HEK293 (cell line): ENCODE measurements around the gene ATP10A.

Experiments
- CTCF ChIA-PET: fragments of 350-600 bp; formaldehyde crosslinking; extraction: SDS; loops from one replicate; lab custom pipeline; 2021; ENCODE audit warnings: antibody characterized with exemption; lab: Yijun Ruan, JAX
- POLR2A ChIA-PET: fragments of 300-600 bp; formaldehyde crosslinking; extraction: SDS; loops from one replicate; lab custom pipeline; 2020; ENCODE audit warnings: antibody characterized with exemption, inconsistent platforms; lab: Yijun Ruan, JAX
- H3K27ac ChIP-seq: fragments of 200-500 bp; sonication (Bioruptor generic); 2 replicates; pipeline ENCODE4 v1.5.1; 2014; ENCODE audit warnings: low read depth, low read length, control low read depth, inconsistent platforms; ENCODE audit errors: extremely low read depth
- H3K36me3 ChIP-seq, 2 experiments: fragments of 200-500 bp in 1 of 2; sonication (Bioruptor generic) in 1 of 2; 1 replicate in 1 of 2; 2 replicates in 1 of 2; pipeline ENCODE4 v1.5.1; 2014 to 2017; ENCODE audit warnings: inconsistent platforms in 2 of 2, low read length in 2 of 2; ENCODE audit not compliant: control insufficient read depth in 2 of 2, insufficient read depth in 1 of 2
- H3K4me1 ChIP-seq: fragments of 200-500 bp; sonication (Bioruptor generic); 2 replicates; pipeline ENCODE4 v1.5.1; 2014; ENCODE audit warnings: mild to moderate bottlenecking, low read length, inconsistent platforms; ENCODE audit not compliant: control insufficient read depth, insufficient read depth
- H3K4me3 ChIP-seq: 2 replicates; pipeline ENCODE4 v1.5.1; 2011; ENCODE audit warnings: low read depth, mild to moderate bottlenecking, control low read depth, low read length, moderate library complexity
- H3K9me3 ChIP-seq: fragments of 200-500 bp; sonication (Bioruptor generic); 2 replicates; pipeline ENCODE4 v1.5.1; 2014; ENCODE audit warnings: low read depth, low read length, inconsistent platforms; ENCODE audit not compliant: control insufficient read depth, insufficient read depth
- HOXC10 ChIP-seq: sonication (generic); formaldehyde crosslinking; IDR thresholded peaks from 2 replicates; pipeline ENCODE4 v1.8.1; 2023; ENCODE audit warnings: mild to moderate bottlenecking, missing genetic modification reagents
- KLF16 ChIP-seq: fragments of 450-650 bp; formaldehyde crosslinking; IDR thresholded peaks from 2 replicates; pipeline ENCODE4 v1.5.1; 2017; ENCODE audit warnings: missing biosample characterization, missing genetic modification characterization
- MYNN ChIP-seq: fragments of 450-650 bp; formaldehyde crosslinking; IDR thresholded peaks from 2 replicates; pipeline ENCODE4 v1.5.1; 2016; ENCODE audit warnings: missing biosample characterization, missing genetic modification characterization, borderline replicate concordance
- OSR2 ChIP-seq: fragments of 450-650 bp; formaldehyde crosslinking; IDR thresholded peaks from 2 replicates; pipeline ENCODE4 v1.5.1; 2016; ENCODE audit warnings: missing biosample characterization, missing genetic modification characterization
- SCRT1 ChIP-seq: fragments of 450-650 bp; formaldehyde crosslinking; IDR thresholded peaks from 2 replicates; pipeline ENCODE4 v1.5.1; 2016; ENCODE audit warnings: missing biosample characterization, missing genetic modification characterization, borderline replicate concordance
- SP2 ChIP-seq: fragments of 450-650 bp; formaldehyde crosslinking; IDR thresholded peaks from 2 replicates; pipeline ENCODE4 v1.5.1; 2016; ENCODE audit warnings: missing biosample characterization, missing genetic modification characterization
- ZBTB48 ChIP-seq: fragments of 450-650 bp; formaldehyde crosslinking; IDR thresholded peaks from 2 replicates; pipeline ENCODE4 v1.5.1; 2016; ENCODE audit warnings: missing biosample characterization, missing genetic modification characterization
- ZFHX2 ChIP-seq: fragments of 450-650 bp; formaldehyde crosslinking; conservative IDR thresholded peaks from 2 replicates; pipeline ENCODE4 v1.5.1; 2016; ENCODE audit warnings: missing biosample characterization, missing genetic modification characterization
- ZNF10 ChIP-seq: fragments of 450-650 bp; formaldehyde crosslinking; IDR thresholded peaks from 2 replicates; pipeline ENCODE4 v1.5.1; 2017; ENCODE audit warnings: missing biosample characterization, missing genetic modification characterization
- ZNF311 ChIP-seq: fragments of 450-650 bp; formaldehyde crosslinking; IDR thresholded peaks from 2 replicates; pipeline ENCODE4 v1.5.1; 2017; ENCODE audit warnings: missing biosample characterization, missing genetic modification characterization, borderline replicate concordance
- ZNF37A ChIP-seq: fragments of 450-650 bp; IDR thresholded peaks from 2 replicates; pipeline ENCODE4 v1.5.1; 2018; ENCODE audit warnings: missing biosample characterization, missing genetic modification characterization
- ZNF473 ChIP-seq: fragments of 450-650 bp; formaldehyde crosslinking; IDR thresholded peaks from 2 replicates; pipeline ENCODE4 v1.5.1; 2017; ENCODE audit warnings: missing biosample characterization, missing genetic modification characterization
- ZNF549 ChIP-seq: fragments of 450-650 bp; IDR thresholded peaks from 2 replicates; pipeline ENCODE4 v1.5.1; 2018; ENCODE audit warnings: missing biosample characterization, missing genetic modification characterization, mild to moderate bottlenecking, inconsistent platforms, moderate library complexity
- ZNF560 ChIP-seq: fragments of 450-650 bp; formaldehyde crosslinking; IDR thresholded peaks from 2 replicates; pipeline ENCODE4 v1.5.1; 2017; ENCODE audit warnings: missing biosample characterization, missing genetic modification characterization, borderline replicate concordance
- ZNF561 ChIP-seq: fragments of 450-650 bp; IDR thresholded peaks from 2 replicates; pipeline ENCODE4 v1.5.1; 2018; ENCODE audit warnings: missing biosample characterization, missing genetic modification characterization, borderline replicate concordance
- ZNF623 ChIP-seq: fragments of 450-650 bp; formaldehyde crosslinking; IDR thresholded peaks from 2 replicates; pipeline ENCODE4 v1.5.1; 2016; ENCODE audit warnings: missing biosample characterization, missing genetic modification characterization
- ZNF626 ChIP-seq: fragments of 450-650 bp; sonication (Bioruptor Pico); formaldehyde crosslinking; IDR thresholded peaks from 2 replicates; pipeline ENCODE4 v1.5.1; 2018; ENCODE audit warnings: missing biosample characterization, missing genetic modification characterization, inconsistent platforms
- ZNF664 ChIP-seq: fragments of 450-650 bp; formaldehyde crosslinking; IDR thresholded peaks from 2 replicates; pipeline ENCODE4 v1.5.1; 2016; ENCODE audit warnings: missing biosample characterization, missing genetic modification characterization
- ZSCAN5A ChIP-seq: fragments of 450-650 bp; formaldehyde crosslinking; IDR thresholded peaks from 2 replicates; pipeline ENCODE4 v1.5.1; 2016; ENCODE audit warnings: missing biosample characterization, missing genetic modification characterization
- TF ChIP-seq, protein P1 (sequence below): fragments of 450-650 bp; formaldehyde crosslinking; IDR thresholded peaks from 2 replicates; pipeline ENCODE4 v1.5.1; 2016; ENCODE audit warnings: missing biosample characterization, missing genetic modification characterization, borderline replicate concordance
- TF ChIP-seq, protein P2 (sequence below): fragments of 450-650 bp; formaldehyde crosslinking; IDR thresholded peaks from 2 replicates; pipeline ENCODE4 v1.5.1; 2016; ENCODE audit warnings: missing biosample characterization, missing genetic modification characterization, borderline replicate concordance
- TF ChIP-seq, protein P3 (sequence below): fragments of 450-650 bp; formaldehyde crosslinking; optimal IDR thresholded peaks from 2 replicates; pipeline ENCODE3; 2016; ENCODE audit warnings: missing biosample characterization, mild to moderate bottlenecking, missing genetic modification characterization

Gene ATP10A

GRCh38 chr15:25792128-25792527 lies 71.0 kb downstream of the ATP10A start (continued):
- TF ChIP-seq ZNF10 (no peak), ZNF473 (tag by site-specific recombination) (no peak), SCRT1 (tag by site-specific recombination) (no peak), ZFHX2 (no peak), ZNF561 (tag by site-specific recombination) (no peak)

GRCh38 chr15:25790000-25790660 lies 73.0 kb downstream of the ATP10A start:
- CTCF ChIA-PET: no interaction called here
- Histone ChIP-seq H3K4me1 (no peaks in the 10 kb centered on the region), H3K9me3 (no peaks in the 10 kb centered on the region), H3K27ac (no peak overlapping the region), H3K36me3 (no peaks in the 10 kb centered on the region), H3K4me3 (no peak overlapping the region)
- no peak for TF ChIP-seq KLF16 (tag by site-specific recombination)
- TF ChIP-seq, protein P1, sequence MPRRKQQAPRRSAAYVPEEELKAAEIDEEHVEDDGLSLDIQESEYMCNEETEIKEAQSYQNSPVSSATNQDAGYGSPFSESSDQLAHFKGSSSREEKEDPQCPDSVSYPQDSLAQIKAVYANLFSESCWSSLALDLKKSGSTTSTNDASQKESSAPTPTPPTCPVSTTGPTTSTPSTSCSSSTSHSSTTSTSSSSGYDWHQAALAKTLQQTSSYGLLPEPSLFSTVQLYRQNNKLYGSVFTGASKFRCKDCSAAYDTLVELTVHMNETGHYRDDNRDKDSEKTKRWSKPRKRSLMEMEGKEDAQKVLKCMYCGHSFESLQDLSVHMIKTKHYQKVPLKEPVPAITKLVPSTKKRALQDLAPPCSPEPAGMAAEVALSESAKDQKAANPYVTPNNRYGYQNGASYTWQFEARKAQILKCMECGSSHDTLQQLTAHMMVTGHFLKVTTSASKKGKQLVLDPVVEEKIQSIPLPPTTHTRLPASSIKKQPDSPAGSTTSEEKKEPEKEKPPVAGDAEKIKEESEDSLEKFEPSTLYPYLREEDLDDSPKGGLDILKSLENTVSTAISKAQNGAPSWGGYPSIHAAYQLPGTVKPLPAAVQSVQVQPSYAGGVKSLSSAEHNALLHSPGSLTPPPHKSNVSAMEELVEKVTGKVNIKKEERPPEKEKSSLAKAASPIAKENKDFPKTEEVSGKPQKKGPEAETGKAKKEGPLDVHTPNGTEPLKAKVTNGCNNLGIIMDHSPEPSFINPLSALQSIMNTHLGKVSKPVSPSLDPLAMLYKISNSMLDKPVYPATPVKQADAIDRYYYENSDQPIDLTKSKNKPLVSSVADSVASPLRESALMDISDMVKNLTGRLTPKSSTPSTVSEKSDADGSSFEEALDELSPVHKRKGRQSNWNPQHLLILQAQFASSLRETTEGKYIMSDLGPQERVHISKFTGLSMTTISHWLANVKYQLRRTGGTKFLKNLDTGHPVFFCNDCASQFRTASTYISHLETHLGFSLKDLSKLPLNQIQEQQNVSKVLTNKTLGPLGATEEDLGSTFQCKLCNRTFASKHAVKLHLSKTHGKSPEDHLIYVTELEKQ (tag by site-specific recombination): no peak
- TF ChIP-seq ZNF560 (tag by site-specific recombination): no peak
- TF ChIP-seq ZNF549 (tag by site-specific recombination): no peak
- no peak for TF ChIP-seq ZSCAN5A (tag by site-specific recombination)
- no peak for TF ChIP-seq ZNF37A (tag by site-specific recombination)
- TF ChIP-seq ZBTB48 (tag by site-specific recombination): no peak
- POLR2A ChIA-PET: no interaction called here

DNA sequence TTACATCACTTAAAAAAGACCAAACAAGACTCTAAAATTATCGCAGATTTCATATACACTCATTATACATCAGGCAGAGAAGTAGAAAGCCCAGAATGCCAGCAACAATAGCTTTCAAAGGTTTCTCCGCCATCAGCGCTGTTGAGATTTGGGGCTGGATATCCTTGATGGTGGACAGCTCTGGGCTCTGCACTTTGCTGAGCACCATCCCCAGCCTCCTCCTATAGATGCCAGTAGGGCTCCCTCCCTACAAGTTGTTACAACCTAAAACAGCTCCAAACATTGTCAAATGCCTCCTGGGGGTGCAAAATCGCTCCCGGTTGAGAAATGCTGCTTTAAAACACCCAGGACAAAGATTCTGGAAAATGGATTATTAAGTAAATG lies 73.5 kb downstream of the ATP10A start:
- H3K4me3 ChIP-seq: no peak overlapping the region
- H3K36me3 ChIP-seq: no peaks in the 10 kb centered on the region
- no peaks in the 10 kb centered on the region for H3K9me3 ChIP-seq
- TF ChIP-seq, protein P2, sequence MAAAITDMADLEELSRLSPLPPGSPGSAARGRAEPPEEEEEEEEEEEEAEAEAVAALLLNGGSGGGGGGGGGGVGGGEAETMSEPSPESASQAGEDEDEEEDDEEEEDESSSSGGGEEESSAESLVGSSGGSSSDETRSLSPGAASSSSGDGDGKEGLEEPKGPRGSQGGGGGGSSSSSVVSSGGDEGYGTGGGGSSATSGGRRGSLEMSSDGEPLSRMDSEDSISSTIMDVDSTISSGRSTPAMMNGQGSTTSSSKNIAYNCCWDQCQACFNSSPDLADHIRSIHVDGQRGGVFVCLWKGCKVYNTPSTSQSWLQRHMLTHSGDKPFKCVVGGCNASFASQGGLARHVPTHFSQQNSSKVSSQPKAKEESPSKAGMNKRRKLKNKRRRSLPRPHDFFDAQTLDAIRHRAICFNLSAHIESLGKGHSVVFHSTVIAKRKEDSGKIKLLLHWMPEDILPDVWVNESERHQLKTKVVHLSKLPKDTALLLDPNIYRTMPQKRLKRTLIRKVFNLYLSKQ (tag by site-specific recombination): no peak
- TF ChIP-seq, protein P3, sequence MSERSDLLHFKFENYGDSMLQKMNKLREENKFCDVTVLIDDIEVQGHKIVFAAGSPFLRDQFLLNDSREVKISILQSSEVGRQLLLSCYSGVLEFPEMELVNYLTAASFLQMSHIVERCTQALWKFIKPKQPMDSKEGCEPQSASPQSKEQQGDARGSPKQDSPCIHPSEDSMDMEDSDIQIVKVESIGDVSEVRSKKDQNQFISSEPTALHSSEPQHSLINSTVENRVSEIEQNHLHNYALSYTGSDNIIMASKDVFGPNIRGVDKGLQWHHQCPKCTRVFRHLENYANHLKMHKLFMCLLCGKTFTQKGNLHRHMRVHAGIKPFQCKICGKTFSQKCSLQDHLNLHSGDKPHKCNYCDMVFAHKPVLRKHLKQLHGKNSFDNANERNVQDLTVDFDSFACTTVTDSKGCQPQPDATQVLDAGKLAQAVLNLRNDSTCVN (tag by site-specific recombination): no peak
- TF ChIP-seq HOXC10 (CRISPR knock-in tag): no peak
- TF ChIP-seq ZNF626 (tag by site-specific recombination): no peak
- no peak for TF ChIP-seq MYNN (tag by site-specific recombination)
- no peak for TF ChIP-seq ZNF561 (tag by site-specific recombination)
- no peak for TF ChIP-seq ZNF623 (tag by site-specific recombination)
- TF ChIP-seq OSR2 (tag by site-specific recombination): no peak
- no peak for TF ChIP-seq SP2 (tag by site-specific recombination)
- TF ChIP-seq ZNF664 (tag by site-specific recombination): no peak
- no peak for TF ChIP-seq ZNF311 (tag by site-specific recombination)
- no peak overlapping the region for H3K27ac ChIP-seq
- ChIA-PET POLR2A (no interaction called here), CTCF (no interaction called here)
- no peaks in the 10 kb centered on the region for H3K4me1 ChIP-seq
